PC-9 (cell line): ENCODE results near the gene RAB11FIP5. TPM values are rescaled to one million over a fixed set of nuclear protein-coding genes. Genes with fewer than 3 reads are reported as not detected.
A peak's percentile ranks its signal among the peaks of the same experiment; 100 is the strongest.

Experiments used
- BruUV-seq: library from RNA; stranded (reverse); fragments of 400-500 nt; replicated peaks from 2 replicates; lab custom pipeline; 2021; lab: Mats Ljungman, UMichigan
- CTCF ChIA-PET: fragments of 300-600 bp; sonication (Branson Sonifier 250); formaldehyde crosslinking; loops from one replicate; lab custom pipeline; 2022; ENCODE audit warnings: antibody characterized with exemption; lab: Charles Lee
- POLR2A ChIA-PET: fragments of 300-600 bp; sonication (Branson Sonifier 250); formaldehyde crosslinking; loops from one replicate; lab custom pipeline; 2022; ENCODE audit warnings: antibody characterized with exemption; ENCODE audit not compliant: unreplicated experiment; lab: Charles Lee
- DNase-seq, 2 experiments: peaks; one replicate each; pipeline versions ENCODE4 v3.0.0 to v3.0.0-alpha.2; 2015 to 2022; ENCODE audit warnings: mixed read lengths in 1 of 2
- H2AFZ ChIP-seq: fragments of 200-600 bp; sonication (generic); 2 replicates; pipeline ENCODE4 v1.8.1; 2017; ENCODE audit warnings: antibody characterized with exemption
- H3F3A ChIP-seq: fragments of 200-600 bp; sonication (generic); 2 replicates; pipeline ENCODE4 v1.8.1; 2017; ENCODE audit warnings: antibody characterized with exemption, mild to moderate bottlenecking, low read depth; ENCODE audit not compliant: insufficient read depth
- H3K27ac ChIP-seq: fragments of 200-600 bp; sonication (generic); 2 replicates; pipeline ENCODE4 v1.6.1; 2016; ENCODE audit warnings: mixed run types
- H3K27me3 ChIP-seq: fragments of 200-600 bp; sonication (generic); 2 replicates; pipeline ENCODE4 v1.6.1; 2016; ENCODE audit warnings: low read depth, mixed run types; ENCODE audit not compliant: insufficient read depth
- H3K36me3 ChIP-seq: fragments of 200-600 bp; sonication (generic); 2 replicates; pipeline ENCODE4 v1.6.1; 2016; ENCODE audit warnings: low read depth, mixed run types
- H3K4me1 ChIP-seq: fragments of 200-600 bp; sonication (generic); replicated peaks from 2 replicates; pipeline ENCODE4 v1.6.1; 2016; ENCODE audit warnings: mixed run types; ENCODE audit not compliant: insufficient read depth
- H3K4me2 ChIP-seq: fragments of 200-600 bp; sonication (generic); 2 replicates; pipeline ENCODE4 v1.6.1; 2017; ENCODE audit warnings: mixed run types
- H3K4me3 ChIP-seq: fragments of 200-600 bp; sonication (generic); 2 replicates; pipeline ENCODE4 v1.6.1; 2016; ENCODE audit warnings: mixed run types
- H3K79me2 ChIP-seq: fragments of 200-600 bp; sonication (generic); 2 replicates; pipeline ENCODE4 v1.6.1; 2017; ENCODE audit warnings: low read depth, mixed run types
- H3K9me2 ChIP-seq: fragments of 200-600 bp; sonication (generic); 2 replicates; pipeline ENCODE4 v1.8.1; 2017; ENCODE audit warnings: mild to moderate bottlenecking; ENCODE audit not compliant: insufficient read depth
- H3K9me3 ChIP-seq: fragments of 200-600 bp; sonication (generic); 2 replicates; pipeline ENCODE4 v1.8.1; 2016; ENCODE audit warnings: low read depth; ENCODE audit not compliant: insufficient read depth
- H4K20me1 ChIP-seq: fragments of 200-600 bp; sonication (generic); 2 replicates; pipeline ENCODE4 v1.8.1; 2017; ENCODE audit not compliant: insufficient read depth
- CTCF ChIP-seq: fragments of 200-600 bp; sonication (generic); conservative IDR thresholded peaks from 2 replicates; pipeline ENCODE4 v1.6.1; 2017; ENCODE audit warnings: mixed run types, antibody characterized with exemption, mild to moderate bottlenecking, moderate library complexity
- EZH2 ChIP-seq: fragments of 200-600 bp; sonication (generic); IDR thresholded peaks from 2 replicates; pipeline ENCODE4 v1.8.0; 2017; ENCODE audit warnings: antibody characterized with exemption, low read depth
- intact Hi-C: fragments of 100-400 bp; cut with micrococcal nuclease; formaldehyde crosslinking; loops from one replicate; pipeline ENCODE4 v1.10.0; 2022; ENCODE audit not compliant: unreplicated experiment
- total RNA-seq: library from RNA; stranded (reverse); gene quantifications from 2 replicates; pipeline ENCODE4 v1.2.3, GENCODE V29; 2021

Gene RAB11FIP5
- total RNA-seq, 1 experiment from 2014 or later, result 25.0 TPM

- TF ChIP-seq CTCF (no peak), EZH2 (no peak)
- Histone ChIP-seq H3K9me2 (no peaks in the 10 kb centered on the region), H3K36me3 (no peaks in the 10 kb centered on the region), H3K27me3 (no peaks in the 10 kb centered on the region), H3K79me2 (no peaks in the 10 kb centered on the region; the same call in 1 of the 2 replicates), H3K9me3 (no peaks in the 10 kb centered on the region), H3K27ac (no peak overlapping the region), H3K4me3 (no peak overlapping the region), H4K20me1 (no peaks in the 10 kb centered on the region), H2AFZ (no peak overlapping the region), H3F3A (peaks cover 16% of the 10 kb centered on the region), H3K4me2 (no peak overlapping the region), H3K4me1 (0 out of 2 replicates have a peak, but pooled peaks cover 4% of the 10 kb centered on the region)
- no peak for DNase-seq
- CTCF ChIA-PET, result no interaction called here
- no TSS peak for BruUV-seq
- POLR2A ChIA-PET, result interaction anchor here (0.6 kb wide), 1 partner anchor 203 kb away, joined by 3 read pairs; no protein-coding TSS in a partner anchor
- intact Hi-C loops, result no loop called here
Observed at GRCh38 chr2:73117441-73117840, 4.7 kb upstream of the RAB11FIP5 start.

- TF ChIP-seq CTCF (no peak), EZH2 (no peak)
- Histone ChIP-seq H3K79me2 (peaks cover 9% of the 10 kb centered on the region; the same call in 1 of the 2 replicates), H4K20me1 (no peaks in the 10 kb centered on the region), H3K4me1 (peaks cover 6% of the 10 kb centered on the region), H3K27ac (no peak overlapping the region), H3K9me3 (no peaks in the 10 kb centered on the region), H3K4me2 (no peak overlapping the region), H3K36me3 (no peaks in the 10 kb centered on the region), H2AFZ (no peak overlapping the region), H3F3A (peaks cover 27% of the 10 kb centered on the region), H3K9me2 (no peaks in the 10 kb centered on the region), H3K27me3 (no peaks in the 10 kb centered on the region), H3K4me3 (no peak overlapping the region)
- POLR2A ChIA-PET, result no interaction called here
- DNase-seq, result no peak
- no TSS peak for BruUV-seq
- CTCF ChIA-PET, result no interaction called here
- intact Hi-C loops, result no loop called here
Observed at GRCh38 chr2:73116182-73116960, 3.6 kb upstream of the RAB11FIP5 start.

- H3K4me3 ChIP-seq, result no peak overlapping the region
- POLR2A ChIA-PET, result no interaction called here
Observed at GRCh38 chr2:73114273-73114867, 1.6 kb upstream of the RAB11FIP5 start.

More at GRCh38 chr2:73114273-73114867, 1.6 kb upstream of the RAB11FIP5 start:
- H3K4me1 ChIP-seq, result peaks cover 20% of the 10 kb centered on the region
- H4K20me1 ChIP-seq, result no peaks in the 10 kb centered on the region
- H3K27me3 ChIP-seq, result no peaks in the 10 kb centered on the region
- no peak overlapping the region for H3K27ac ChIP-seq
- H3K4me2 ChIP-seq, result peak overlapping the region; percentile 88
- no peaks in the 10 kb centered on the region for H3K9me2 ChIP-seq
- no peak overlapping the region for H2AFZ ChIP-seq
- H3K79me2 ChIP-seq, result peaks cover 29% of the 10 kb centered on the region
- intact Hi-C loops, result no loop called here
- peaks cover 31% of the 10 kb centered on the region for H3F3A ChIP-seq
- H3K36me3 ChIP-seq, result no peaks in the 10 kb centered on the region
- CTCF ChIA-PET, result no interaction called here
- BruUV-seq, result no TSS peak
- TF ChIP-seq EZH2, result no peak
- no peak for TF ChIP-seq CTCF
- no peak for DNase-seq
- H3K9me3 ChIP-seq, result no peaks in the 10 kb centered on the region
